Stomach (tissue), 4 donors: Measurements from ENCODE around the gene FGFRL1.

Experiments
- EP300 ChIP-seq: sonication (generic); formaldehyde crosslinking; IDR thresholded peaks from one replicate; pipeline ENCODE4 v1.6.1; 2017; ENCODE audit warnings: antibody characterized with exemption
- POLR2A ChIP-seq, 4 donors: fragments of 450-650 bp; IDR thresholded peaks; one replicate each; pipeline ENCODE4 v1.6.1; 2016; ENCODE audit warnings: antibody characterized with exemption in 4 of 4, control low read depth in 2 of 4, mild to moderate bottlenecking in 1 of 4, moderate library complexity in 1 of 4
- TF ChIP-seq, protein P1 (sequence below), 7 experiments: fragments of 450-650 bp in 4 of 7; fragments of 200-600 bp in 3 of 7; sonication (generic) in 3 of 7; IDR thresholded peaks; one replicate each; pipeline ENCODE4 v1.5.1; 2016 to 2019; ENCODE audit warnings: antibody characterized with exemption in 7 of 7, control low read depth in 2 of 7, mild to moderate bottlenecking in 1 of 7

GRCh38 chr4:996997-997374 is 14.4 kb upstream of the FGFRL1 start:
- TF ChIP-seq, protein P1, sequence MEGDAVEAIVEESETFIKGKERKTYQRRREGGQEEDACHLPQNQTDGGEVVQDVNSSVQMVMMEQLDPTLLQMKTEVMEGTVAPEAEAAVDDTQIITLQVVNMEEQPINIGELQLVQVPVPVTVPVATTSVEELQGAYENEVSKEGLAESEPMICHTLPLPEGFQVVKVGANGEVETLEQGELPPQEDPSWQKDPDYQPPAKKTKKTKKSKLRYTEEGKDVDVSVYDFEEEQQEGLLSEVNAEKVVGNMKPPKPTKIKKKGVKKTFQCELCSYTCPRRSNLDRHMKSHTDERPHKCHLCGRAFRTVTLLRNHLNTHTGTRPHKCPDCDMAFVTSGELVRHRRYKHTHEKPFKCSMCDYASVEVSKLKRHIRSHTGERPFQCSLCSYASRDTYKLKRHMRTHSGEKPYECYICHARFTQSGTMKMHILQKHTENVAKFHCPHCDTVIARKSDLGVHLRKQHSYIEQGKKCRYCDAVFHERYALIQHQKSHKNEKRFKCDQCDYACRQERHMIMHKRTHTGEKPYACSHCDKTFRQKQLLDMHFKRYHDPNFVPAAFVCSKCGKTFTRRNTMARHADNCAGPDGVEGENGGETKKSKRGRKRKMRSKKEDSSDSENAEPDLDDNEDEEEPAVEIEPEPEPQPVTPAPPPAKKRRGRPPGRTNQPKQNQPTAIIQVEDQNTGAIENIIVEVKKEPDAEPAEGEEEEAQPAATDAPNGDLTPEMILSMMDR (IDR thresholded peaks at IDR 0.05), result no peak
- TF ChIP-seq EP300 (no peak), POLR2A (IDR thresholded peaks at IDR 0.05) (no peak)
